ENCODE measurements around the gene EIF4EBP2.

The EIF4EBP2 gene, protein sequence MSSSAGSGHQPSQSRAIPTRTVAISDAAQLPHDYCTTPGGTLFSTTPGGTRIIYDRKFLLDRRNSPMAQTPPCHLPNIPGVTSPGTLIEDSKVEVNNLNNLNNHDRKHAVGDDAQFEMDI

GRCh38 chr10:70404036-70404786, at the start of gene EIF4EBP2:
EIF4EBP2 (plus strand) TSS chr10:70404145; CDS start chr10:70404402, 257 bp downstream.
- H3K27ac ChIP-seq (ENCODE audit: poor library complexity, severe bottlenecking) = peak within 1 kb of the TSS; percentile 71
- H3K9me3 ChIP-seq (ENCODE audit: severe bottlenecking) = no peaks in the 10 kb centered on the region
- peaks cover 13% of the 10 kb centered on the region for H3K4me1 ChIP-seq (ENCODE audit: insufficient read depth, poor library complexity, severe bottlenecking)
- DNase-seq (ENCODE audit: low spot score) (peak; percentile 94), ATAC-seq (ENCODE audit: low read depth) (peak; percentile 25)
- no peaks in the 10 kb centered on the region for H3K27me3 ChIP-seq (ENCODE audit: insufficient read depth, poor library complexity, severe bottlenecking)
- TF ChIP-seq, protein P1, sequence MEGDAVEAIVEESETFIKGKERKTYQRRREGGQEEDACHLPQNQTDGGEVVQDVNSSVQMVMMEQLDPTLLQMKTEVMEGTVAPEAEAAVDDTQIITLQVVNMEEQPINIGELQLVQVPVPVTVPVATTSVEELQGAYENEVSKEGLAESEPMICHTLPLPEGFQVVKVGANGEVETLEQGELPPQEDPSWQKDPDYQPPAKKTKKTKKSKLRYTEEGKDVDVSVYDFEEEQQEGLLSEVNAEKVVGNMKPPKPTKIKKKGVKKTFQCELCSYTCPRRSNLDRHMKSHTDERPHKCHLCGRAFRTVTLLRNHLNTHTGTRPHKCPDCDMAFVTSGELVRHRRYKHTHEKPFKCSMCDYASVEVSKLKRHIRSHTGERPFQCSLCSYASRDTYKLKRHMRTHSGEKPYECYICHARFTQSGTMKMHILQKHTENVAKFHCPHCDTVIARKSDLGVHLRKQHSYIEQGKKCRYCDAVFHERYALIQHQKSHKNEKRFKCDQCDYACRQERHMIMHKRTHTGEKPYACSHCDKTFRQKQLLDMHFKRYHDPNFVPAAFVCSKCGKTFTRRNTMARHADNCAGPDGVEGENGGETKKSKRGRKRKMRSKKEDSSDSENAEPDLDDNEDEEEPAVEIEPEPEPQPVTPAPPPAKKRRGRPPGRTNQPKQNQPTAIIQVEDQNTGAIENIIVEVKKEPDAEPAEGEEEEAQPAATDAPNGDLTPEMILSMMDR (IDR thresholded peaks at IDR 0.05; ENCODE audit: poor library complexity, severe bottlenecking) = no peak
- H3K4me3 ChIP-seq (ENCODE audit: severe bottlenecking) = peak within 1 kb of the TSS; percentile 98
- H3K36me3 ChIP-seq (ENCODE audit: low read depth) = peaks cover 9% of the 10 kb centered on the region; the same call in 1 of the 2 replicates

GRCh38 chr10:70354556-70354955, 49.4 kb upstream of the EIF4EBP2 start:
- Histone ChIP-seq H3K9me3 (ENCODE audit: severe bottlenecking) (no peaks in the 10 kb centered on the region), H3K36me3 (ENCODE audit: low read depth) (no peaks in the 10 kb centered on the region), H3K4me1 (ENCODE audit: insufficient read depth, poor library complexity, severe bottlenecking) (peaks cover 24% of the 10 kb centered on the region), H3K27me3 (ENCODE audit: insufficient read depth, poor library complexity, severe bottlenecking) (no peaks in the 10 kb centered on the region), H3K4me3 (ENCODE audit: severe bottlenecking) (no peak overlapping the region), H3K27ac (ENCODE audit: poor library complexity, severe bottlenecking) (no peak overlapping the region)
- TF ChIP-seq, protein P1 (IDR thresholded peaks at IDR 0.05; ENCODE audit: poor library complexity, severe bottlenecking) = no peak
- DNase-seq (ENCODE audit: low spot score) = no peak
- no peak for ATAC-seq (ENCODE audit: low read depth)

DNA sequence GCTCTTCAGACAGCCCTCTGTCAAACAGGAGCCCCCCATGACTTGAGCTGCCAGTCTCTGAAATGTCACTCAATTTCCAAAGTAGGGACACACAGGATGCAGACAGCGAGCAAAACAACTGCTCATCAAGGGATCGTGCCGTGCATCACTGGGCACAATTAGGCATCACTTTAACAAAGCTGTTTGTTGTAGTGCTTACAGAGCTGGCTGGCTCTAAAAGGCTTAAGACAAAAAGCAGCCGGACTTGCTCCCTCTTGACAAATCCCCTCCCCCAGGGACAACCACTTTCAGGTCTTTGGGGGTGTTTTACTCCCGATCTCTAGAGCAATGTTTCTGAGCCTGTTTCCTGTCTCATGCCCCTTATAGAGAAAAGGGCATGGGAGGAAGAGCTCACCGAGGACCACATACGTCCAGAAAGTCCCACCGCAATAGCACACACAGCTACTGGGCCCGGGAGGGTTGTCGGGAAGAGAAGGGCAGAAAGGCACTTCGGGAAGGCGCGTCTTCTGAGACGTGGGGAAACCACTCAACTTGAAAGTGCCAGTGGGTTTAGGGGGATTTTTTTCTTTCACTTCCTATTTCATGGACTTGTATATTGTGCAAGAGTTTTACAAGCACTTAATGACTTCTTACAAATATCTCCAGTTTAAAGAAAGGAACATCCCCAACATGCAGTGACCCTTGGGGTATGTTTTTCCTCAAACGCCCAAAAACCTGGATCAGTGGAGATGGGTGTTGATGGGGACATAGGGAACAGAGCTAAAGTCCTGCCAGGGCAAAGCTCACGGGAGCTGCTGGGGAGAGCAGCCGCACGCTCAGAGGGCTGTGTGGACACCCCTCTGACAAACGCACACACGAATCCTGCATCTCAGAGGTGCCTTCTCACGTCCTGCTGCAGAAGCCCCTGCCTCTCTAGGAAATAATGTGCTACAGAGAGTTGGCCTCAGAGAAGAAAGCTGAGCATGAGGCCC, 48.6 kb upstream of the EIF4EBP2 start:
- H3K27ac ChIP-seq (ENCODE audit: poor library complexity, severe bottlenecking) = no peak overlapping the region
- no peak overlapping the region for H3K4me3 ChIP-seq (ENCODE audit: severe bottlenecking)
- DNase-seq (ENCODE audit: low spot score) (no peak), ATAC-seq (ENCODE audit: low read depth) (no peak)
- TF ChIP-seq, protein P1 (IDR thresholded peaks at IDR 0.05; ENCODE audit: poor library complexity, severe bottlenecking) = no peak
- peaks cover 24% of the 10 kb centered on the region for H3K4me1 ChIP-seq (ENCODE audit: insufficient read depth, poor library complexity, severe bottlenecking)
- no peaks in the 10 kb centered on the region for H3K9me3 ChIP-seq (ENCODE audit: severe bottlenecking)
- no peaks in the 10 kb centered on the region for H3K36me3 ChIP-seq (ENCODE audit: low read depth)
- H3K27me3 ChIP-seq (ENCODE audit: insufficient read depth, poor library complexity, severe bottlenecking) = no peaks in the 10 kb centered on the region

- ATAC-seq (ENCODE audit: low read depth) = no peak
- Histone ChIP-seq H3K9me3 (ENCODE audit: severe bottlenecking) (no peaks in the 10 kb centered on the region), H3K4me3 (ENCODE audit: severe bottlenecking) (no peak overlapping the region), H3K27me3 (ENCODE audit: insufficient read depth, poor library complexity, severe bottlenecking) (no peaks in the 10 kb centered on the region), H3K27ac (ENCODE audit: poor library complexity, severe bottlenecking) (no peak overlapping the region), H3K36me3 (ENCODE audit: low read depth) (no peaks in the 10 kb centered on the region), H3K4me1 (ENCODE audit: insufficient read depth, poor library complexity, severe bottlenecking) (peaks cover 20% of the 10 kb centered on the region)
- TF ChIP-seq, protein P1 (IDR thresholded peaks at IDR 0.05; ENCODE audit: poor library complexity, severe bottlenecking) = no peak
- no peak for DNase-seq (ENCODE audit: low spot score)
Measured at GRCh38 chr10:70357565-70357964, 46.4 kb upstream of the EIF4EBP2 start.

Data from RWPE2 (cell line).